Stimulated activated naive CD8-positive, alpha-beta T cell treated with anti-CD3 and anti-CD28 coated beads, Interleukin-15, Interleukin-2, amounts not matched to agents 100 ng/mL and 50 ng/mL, for 24 hours (primary cell): ENCODE measurements around the gene TMEM121.
"Not testable (repeated sequence)": the region's sequence is repeated elsewhere in the genome, so short reads cannot be mapped to it uniquely, and the experiment has no call there.

Experiments
- H3K27ac Mint-ChIP-seq: one replicate; pipeline ENCODE4 v1.8.0; 2021; ENCODE audit warnings: mild to moderate bottlenecking, mixed read lengths
- H3K27me3 Mint-ChIP-seq: one replicate; pipeline ENCODE4 v1.8.0; 2021; ENCODE audit warnings: mixed read lengths
- H3K36me3 Mint-ChIP-seq: one replicate; pipeline ENCODE4 v1.8.0; 2021; ENCODE audit warnings: low read depth, mixed read lengths
- H3K4me1 Mint-ChIP-seq: one replicate; pipeline ENCODE4 v1.8.0; 2021; ENCODE audit warnings: low read depth, mixed read lengths
- H3K4me3 Mint-ChIP-seq: one replicate; pipeline ENCODE4 v1.8.0; 2021; ENCODE audit warnings: mild to moderate bottlenecking, mixed read lengths
- H3K9me3 Mint-ChIP-seq: one replicate; pipeline ENCODE4 v1.8.0; 2021; ENCODE audit warnings: mixed read lengths

Gene TMEM121

DNA sequence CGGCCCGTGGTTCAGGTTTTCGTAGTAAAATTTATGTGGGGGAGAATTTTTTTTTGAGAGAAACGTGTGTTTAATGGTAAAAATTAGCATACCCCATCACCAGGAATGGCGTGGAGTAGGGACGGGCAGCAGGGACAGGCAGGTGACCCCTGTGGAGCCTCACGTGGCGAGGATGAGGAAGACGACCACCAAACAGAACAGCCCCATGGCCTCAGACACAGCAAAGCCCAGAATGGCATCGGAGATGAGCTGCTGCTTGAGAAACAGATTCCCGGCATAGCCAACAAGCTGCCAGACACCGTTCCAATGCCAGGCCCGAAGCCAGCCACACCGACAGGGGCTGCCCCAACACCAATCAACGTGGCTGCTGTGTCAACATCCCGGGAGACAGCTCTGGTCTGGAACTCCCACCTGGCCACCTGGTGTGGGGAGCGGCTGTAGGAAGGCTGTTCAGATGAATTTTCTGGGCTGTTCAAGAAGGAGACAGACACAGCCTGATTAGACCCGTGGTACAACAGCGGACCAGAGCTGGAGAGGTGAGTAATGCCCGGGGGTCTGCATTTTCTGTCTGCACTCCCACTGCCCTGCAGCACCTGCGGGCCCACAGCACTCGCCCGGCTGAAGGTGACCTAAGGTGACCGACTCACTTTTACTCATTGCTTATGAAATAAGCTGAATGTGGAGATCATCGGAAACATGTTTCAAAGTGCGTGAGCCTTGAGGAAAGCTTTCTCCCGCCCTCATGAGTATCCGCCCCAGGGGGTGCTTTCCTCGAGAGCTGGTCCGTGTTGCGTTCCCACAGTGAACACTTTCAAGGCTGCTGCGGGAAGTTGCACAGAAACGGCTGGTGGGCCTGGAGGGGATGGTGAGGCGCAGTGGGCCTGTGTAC lies 10.6 kb downstream of the TMEM121 start:
- H3K4me1 Mint-ChIP-seq, result peaks cover 7% of the 10 kb centered on the region
- H3K27ac Mint-ChIP-seq, result no peak overlapping the region
- H3K9me3 Mint-ChIP-seq, result no peaks in the 10 kb centered on the region
- no peaks in the 10 kb centered on the region for H3K36me3 Mint-ChIP-seq
- H3K27me3 Mint-ChIP-seq, result peaks cover 4% of the 10 kb centered on the region
- H3K4me3 Mint-ChIP-seq, result no peak overlapping the region

DNA sequence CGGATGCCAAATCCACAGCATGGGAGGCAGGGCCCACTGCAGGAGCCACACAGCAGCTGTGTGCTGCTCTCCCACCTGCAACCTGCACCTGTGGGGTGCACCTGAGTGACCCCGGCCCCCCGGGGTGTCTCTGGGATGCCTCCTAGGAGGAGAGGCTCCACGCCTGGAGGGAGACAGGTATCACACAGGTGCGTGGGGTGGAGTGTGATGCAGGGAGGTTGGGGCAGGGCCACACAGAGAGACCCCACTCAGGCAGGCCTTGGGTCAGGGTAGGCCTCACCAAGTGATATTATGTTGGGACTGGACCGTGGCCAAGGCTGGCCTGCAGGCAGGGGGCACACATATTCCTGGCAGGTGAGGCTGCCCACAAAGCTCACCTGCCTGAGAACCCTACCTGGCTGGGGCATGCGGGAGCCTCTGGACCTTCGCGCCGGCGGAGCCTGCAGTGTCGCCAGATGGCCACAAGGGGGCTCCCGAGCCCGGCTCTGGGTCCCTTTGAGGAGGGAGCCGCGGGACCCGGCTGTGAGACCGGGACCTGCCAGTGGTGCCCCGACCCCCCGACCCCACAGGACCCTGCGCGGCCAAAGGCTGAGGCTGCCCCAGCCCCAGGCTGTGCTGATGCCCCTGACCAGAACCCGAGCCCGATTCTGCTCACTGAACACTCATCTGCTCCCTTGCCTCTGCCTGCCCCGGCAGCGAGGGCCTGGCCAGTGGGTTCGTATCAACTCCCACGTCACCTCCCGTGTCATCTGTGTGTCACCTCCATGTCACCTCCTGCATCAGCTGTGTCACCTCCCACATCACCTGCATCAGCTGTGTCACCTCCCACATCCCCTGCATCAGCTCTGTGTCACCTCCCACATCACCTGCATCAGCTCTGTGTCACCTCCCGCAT lies 11.4 kb downstream of the TMEM121 start:
- Mint-ChIP-seq H3K36me3 (no peaks in the 10 kb centered on the region), H3K27me3 (peaks cover 4% of the 10 kb centered on the region), H3K27ac (no peak overlapping the region), H3K9me3 (no peaks in the 10 kb centered on the region), H3K4me1 (peaks cover under 1% of the 10 kb centered on the region), H3K4me3 (no peak overlapping the region)

DNA sequence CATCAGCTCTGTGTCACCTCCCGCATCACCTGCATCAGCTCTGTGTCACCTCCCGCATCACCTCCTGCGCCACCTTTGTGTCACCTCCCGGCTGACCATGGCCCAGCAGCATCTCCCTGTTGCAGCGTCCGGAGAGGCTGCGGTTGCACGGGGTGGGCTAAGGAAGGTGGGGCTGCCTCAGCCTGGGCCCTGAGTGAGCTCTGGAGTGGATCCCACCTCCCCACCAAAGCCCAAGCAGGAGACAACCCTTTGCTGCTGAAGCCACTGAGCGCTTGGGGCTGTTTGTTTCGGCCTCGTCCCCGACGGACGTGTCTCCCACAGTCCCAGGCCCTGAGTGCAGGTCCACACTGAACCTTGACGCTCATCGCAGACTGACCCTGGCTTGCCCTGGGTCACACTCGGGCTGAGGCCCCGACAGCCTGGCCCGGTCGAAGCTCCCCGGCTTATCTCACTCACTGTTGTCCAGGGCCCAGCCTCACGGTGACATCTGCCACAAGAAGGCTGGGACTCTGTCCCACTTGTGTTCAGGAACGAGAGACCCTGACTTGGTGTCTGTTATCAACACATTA lies 12.2 kb downstream of the TMEM121 start:
- no peak overlapping the region for H3K27ac Mint-ChIP-seq
- H3K9me3 Mint-ChIP-seq, result no peaks in the 10 kb centered on the region
- peaks cover 4% of the 10 kb centered on the region for H3K27me3 Mint-ChIP-seq
- H3K36me3 Mint-ChIP-seq, result no peaks in the 10 kb centered on the region
- no peak overlapping the region for H3K4me3 Mint-ChIP-seq
- H3K4me1 Mint-ChIP-seq, result no peaks in the 10 kb centered on the region

DNA sequence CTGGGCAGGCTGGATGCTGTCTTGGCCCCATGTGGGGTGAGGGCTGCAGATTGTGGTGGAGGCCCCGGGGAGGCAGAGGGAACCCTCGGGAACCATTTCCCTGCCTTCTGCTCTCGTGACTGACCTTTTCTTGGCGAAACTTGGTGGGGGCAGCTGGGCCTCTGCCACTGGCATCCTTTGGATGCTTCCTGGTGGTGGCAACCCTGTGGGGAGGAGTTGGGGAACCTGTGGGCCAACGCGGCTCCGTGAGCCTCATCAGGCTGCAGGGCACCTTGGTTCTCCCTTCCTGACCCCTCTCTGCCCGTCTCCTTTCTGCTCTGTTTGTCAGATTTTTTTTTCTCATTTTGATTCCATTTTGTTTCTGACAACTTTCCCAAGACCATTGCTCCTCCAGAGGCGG lies 14.4 kb downstream of the TMEM121 start:
- no peaks in the 10 kb centered on the region for H3K36me3 Mint-ChIP-seq
- peaks cover 4% of the 10 kb centered on the region for H3K27me3 Mint-ChIP-seq
- H3K9me3 Mint-ChIP-seq, result no peaks in the 10 kb centered on the region
- H3K4me3 Mint-ChIP-seq, result no peak overlapping the region
- no peak overlapping the region for H3K27ac Mint-ChIP-seq
- no peaks in the 10 kb centered on the region for H3K4me1 Mint-ChIP-seq

DNA sequence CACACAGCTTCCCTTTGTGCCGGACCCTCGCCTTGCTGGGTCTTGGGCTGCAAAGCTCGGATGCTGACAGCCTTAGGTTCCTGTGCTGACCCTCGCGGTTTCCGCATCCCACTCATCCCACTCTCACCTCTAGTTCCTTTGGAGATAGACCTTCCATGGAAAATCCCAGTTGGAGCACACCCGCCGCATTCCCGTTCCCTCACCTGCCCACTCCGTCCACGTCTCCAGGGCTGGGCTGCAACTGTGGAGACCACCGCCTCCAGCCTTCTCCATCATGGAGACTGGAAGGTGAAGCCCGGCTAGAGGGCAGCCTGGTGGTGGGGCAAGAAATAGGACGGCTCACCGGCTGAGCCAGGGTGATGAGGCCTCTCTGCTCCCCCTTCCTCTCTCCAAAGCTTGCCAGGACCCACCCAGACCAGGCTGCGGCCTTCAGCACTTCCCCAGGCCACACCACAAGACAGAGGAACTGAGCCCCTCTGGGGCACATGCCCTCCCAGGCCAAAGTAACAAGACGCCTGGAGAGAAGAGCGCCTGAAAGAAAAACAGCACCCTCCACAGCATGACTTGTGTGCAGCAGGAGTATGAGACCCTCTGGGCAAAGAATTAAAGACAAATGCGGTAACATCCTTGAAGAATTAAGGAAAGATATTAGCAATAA lies 15.0 kb downstream of the TMEM121 start:
- Mint-ChIP-seq H3K4me1 (no peaks in the 10 kb centered on the region), H3K4me3 (no peak overlapping the region), H3K27ac (no peak overlapping the region), H3K9me3 (no peaks in the 10 kb centered on the region), H3K27me3 (peaks cover 4% of the 10 kb centered on the region), H3K36me3 (no peaks in the 10 kb centered on the region)

DNA sequence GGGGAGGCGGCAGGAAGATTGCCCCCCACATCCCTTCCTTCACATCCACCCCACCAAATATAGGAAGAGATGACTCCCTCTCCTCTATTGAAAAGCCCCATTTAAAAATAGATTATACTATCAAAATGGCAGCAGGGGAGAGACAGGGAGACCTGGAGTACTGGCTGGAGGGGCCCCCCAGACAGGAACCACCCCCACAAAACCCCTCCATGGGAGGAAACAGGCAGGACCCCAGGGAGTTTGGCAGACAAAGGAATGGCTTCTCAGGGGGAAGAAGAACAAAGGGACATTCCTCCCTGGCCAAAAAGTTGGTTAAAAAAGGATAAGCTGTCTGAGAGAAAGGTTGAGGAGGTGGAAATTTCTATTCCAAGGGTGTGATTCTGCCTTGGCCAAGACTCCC lies 19.3 kb downstream of the TMEM121 start:
- not testable (repeated sequence) for H3K4me1 Mint-ChIP-seq, H3K9me3 Mint-ChIP-seq, H3K27me3 Mint-ChIP-seq, H3K4me3 Mint-ChIP-seq, H3K27ac Mint-ChIP-seq, H3K36me3 Mint-ChIP-seq

DNA sequence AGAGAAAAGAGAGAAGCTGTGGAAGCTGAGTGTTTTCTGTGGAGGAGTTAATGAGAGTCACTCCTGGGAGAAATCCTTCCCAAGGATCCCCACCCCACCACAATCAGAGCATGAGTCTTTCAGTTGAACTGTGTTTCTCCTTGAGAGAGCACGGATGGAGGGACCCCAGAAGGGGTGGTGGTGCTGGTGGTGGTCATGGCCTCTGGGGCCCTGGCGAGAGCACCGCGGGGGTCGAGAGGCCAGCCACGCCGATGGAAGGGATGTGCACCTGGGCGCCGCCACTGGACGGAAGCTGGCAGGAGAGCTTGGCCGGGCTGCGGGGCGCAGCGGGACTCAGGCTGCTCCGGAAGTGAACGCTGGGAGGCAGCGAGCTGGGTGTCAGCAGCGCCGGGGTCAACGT lies 20.0 kb downstream of the TMEM121 start:
- not testable (repeated sequence) for H3K27me3 Mint-ChIP-seq

DNA sequence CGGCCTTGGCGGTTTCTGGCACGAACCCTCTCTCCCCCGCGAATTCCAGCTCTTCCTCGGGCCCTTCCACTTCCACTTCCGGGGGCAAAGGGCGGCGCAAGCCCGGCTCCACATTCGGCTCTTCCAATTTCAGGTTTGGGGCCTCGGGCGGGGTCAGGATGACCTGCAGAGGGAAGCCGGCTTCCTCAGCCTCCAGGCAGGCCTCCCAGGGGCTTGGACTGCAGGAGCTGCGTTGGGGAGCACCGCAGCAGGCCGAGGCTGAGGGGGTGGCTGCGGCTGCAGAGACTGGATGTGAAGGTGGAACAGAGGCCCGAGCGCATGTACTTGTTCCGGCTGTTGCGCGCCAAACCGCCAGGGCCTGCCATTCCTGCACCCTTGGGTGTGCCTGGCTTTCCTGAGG lies 20.7 kb downstream of the TMEM121 start:
- not testable (repeated sequence) for H3K36me3 Mint-ChIP-seq, H3K27ac Mint-ChIP-seq, H3K4me3 Mint-ChIP-seq, H3K27me3 Mint-ChIP-seq, H3K4me1 Mint-ChIP-seq, H3K9me3 Mint-ChIP-seq

More for the DNA sequence above, 20.0 kb downstream of the TMEM121 start:
- not testable (repeated sequence) for H3K9me3 Mint-ChIP-seq, H3K4me1 Mint-ChIP-seq, H3K4me3 Mint-ChIP-seq, H3K27ac Mint-ChIP-seq, H3K36me3 Mint-ChIP-seq

DNA sequence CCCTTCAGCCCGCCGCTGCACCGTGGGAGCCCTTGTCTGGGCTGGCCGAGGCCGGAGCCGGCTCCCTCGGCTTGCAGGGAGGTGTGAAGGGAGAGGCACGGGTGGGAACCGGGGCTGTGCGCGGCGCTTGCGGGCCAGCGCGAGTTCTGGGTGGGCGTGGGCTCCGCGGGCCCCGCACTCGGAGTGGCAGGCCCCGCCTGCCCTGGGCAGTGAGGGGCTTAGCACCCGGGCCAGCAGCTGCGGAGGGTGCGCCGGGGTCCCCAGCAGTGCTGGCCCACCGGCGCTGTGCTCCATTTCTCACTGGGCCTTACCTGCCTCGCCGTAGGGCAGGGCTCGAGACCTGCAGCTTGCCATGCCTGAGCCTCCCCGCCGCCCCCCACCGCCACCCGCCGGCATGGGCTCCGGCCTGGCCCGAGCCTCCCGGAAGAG lies 21.4 kb downstream of the TMEM121 start:
- Mint-ChIP-seq H3K27ac (no peak overlapping the region), H3K36me3 (no peaks in the 10 kb centered on the region), H3K4me3 (no peak overlapping the region), H3K4me1 (no peaks in the 10 kb centered on the region), H3K27me3 (peaks cover 4% of the 10 kb centered on the region), H3K9me3 (no peaks in the 10 kb centered on the region)

DNA sequence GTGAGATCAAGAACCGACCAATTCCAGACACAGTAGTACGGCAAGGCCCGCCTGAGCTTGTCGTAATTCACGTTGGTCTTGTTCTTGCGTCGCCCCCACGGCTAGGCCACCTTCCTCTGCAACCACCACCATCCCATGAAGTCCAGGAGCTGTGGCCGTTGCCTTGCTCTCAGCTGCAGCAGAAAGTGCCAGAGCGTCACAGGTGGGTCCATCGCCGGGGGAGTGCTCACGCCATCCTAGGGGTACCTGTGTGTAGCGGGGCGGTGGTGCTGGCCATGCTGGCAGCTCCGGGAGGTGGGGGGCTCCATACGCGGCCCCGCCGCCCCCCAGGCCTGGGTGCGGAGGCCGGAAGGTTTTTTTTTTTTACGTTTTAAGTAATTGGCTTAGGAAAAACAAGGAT lies 23.1 kb downstream of the TMEM121 start:
- no peak overlapping the region for H3K27ac Mint-ChIP-seq

DNA sequence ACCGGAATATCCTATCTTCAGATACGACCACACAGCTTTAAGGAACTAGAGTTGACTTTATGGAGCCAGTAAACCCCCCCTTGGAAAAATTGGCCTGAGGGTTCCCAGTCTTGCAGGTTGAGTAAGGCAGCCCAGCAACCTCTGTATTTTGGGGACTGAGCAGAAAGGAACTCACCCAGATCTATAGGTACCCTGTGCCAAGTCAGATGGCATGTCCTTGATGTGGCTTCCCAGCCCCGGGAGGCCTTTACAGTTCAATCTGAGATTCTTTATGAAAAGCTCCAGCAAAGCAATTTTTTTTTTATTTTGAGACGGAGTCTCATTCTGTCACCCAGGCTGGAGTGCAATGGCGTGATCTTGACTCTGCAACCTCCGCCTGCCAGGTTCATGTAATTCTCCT lies 27.6 kb downstream of the TMEM121 start:
- Mint-ChIP-seq H3K4me3 (no peak overlapping the region), H3K27me3 (peaks cover 16% of the 10 kb centered on the region), H3K27ac (no peak overlapping the region), H3K9me3 (no peaks in the 10 kb centered on the region), H3K4me1 (no peaks in the 10 kb centered on the region), H3K36me3 (no peaks in the 10 kb centered on the region)

More for the DNA sequence above, 23.1 kb downstream of the TMEM121 start:
- H3K27me3 Mint-ChIP-seq, result peaks cover 4% of the 10 kb centered on the region
- H3K4me1 Mint-ChIP-seq, result no peaks in the 10 kb centered on the region
- H3K4me3 Mint-ChIP-seq, result no peak overlapping the region
- no peaks in the 10 kb centered on the region for H3K9me3 Mint-ChIP-seq
- no peaks in the 10 kb centered on the region for H3K36me3 Mint-ChIP-seq

DNA sequence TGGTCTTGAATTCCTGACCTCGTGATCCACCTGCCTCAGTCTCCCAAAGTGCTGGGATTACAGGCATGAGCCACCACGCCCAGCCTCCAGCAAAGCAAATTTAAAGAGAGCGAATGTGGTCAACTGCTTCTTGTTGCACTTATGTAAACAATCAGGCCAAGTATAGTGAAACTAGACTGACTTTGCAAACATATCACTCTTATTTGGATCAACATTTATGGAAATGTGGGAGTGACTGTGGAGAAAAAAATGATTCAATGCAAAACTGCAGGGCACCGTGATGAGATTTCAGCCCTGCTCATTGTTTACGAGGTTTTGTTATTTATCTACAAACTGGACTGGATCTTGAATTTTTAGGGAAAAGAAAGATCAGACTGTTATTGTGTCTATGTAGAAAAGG lies 28.1 kb downstream of the TMEM121 start:
- H3K4me3 Mint-ChIP-seq, result no peak overlapping the region
- H3K36me3 Mint-ChIP-seq, result no peaks in the 10 kb centered on the region
- H3K27ac Mint-ChIP-seq, result no peak overlapping the region
- H3K27me3 Mint-ChIP-seq, result peaks cover 16% of the 10 kb centered on the region
- no peaks in the 10 kb centered on the region for H3K9me3 Mint-ChIP-seq
- no peaks in the 10 kb centered on the region for H3K4me1 Mint-ChIP-seq

DNA sequence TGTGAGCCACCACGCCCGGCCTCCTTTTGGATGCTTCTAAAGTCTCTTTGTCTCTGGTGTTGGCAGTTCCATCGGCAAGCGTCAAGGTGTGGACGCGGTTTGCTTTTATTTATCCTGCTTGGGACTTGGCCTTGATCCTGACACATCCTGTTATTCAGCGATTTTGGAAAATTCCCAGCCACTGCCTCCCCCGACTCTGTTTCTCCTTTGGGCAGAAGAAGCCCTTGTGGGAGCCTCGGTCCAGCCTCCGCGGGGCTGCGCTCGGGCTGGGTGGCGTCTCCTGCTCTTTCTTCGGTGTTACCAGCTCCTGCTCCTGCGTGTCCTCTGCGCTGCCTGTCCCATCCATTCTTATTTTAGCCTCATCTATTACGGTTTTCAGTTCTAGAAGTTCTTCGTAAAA lies 31.3 kb downstream of the TMEM121 start:
- not testable (repeated sequence) for H3K4me3 Mint-ChIP-seq, H3K36me3 Mint-ChIP-seq, H3K9me3 Mint-ChIP-seq, H3K27ac Mint-ChIP-seq, H3K4me1 Mint-ChIP-seq
- peaks cover 11% of the 10 kb centered on the region for H3K27me3 Mint-ChIP-seq

DNA sequence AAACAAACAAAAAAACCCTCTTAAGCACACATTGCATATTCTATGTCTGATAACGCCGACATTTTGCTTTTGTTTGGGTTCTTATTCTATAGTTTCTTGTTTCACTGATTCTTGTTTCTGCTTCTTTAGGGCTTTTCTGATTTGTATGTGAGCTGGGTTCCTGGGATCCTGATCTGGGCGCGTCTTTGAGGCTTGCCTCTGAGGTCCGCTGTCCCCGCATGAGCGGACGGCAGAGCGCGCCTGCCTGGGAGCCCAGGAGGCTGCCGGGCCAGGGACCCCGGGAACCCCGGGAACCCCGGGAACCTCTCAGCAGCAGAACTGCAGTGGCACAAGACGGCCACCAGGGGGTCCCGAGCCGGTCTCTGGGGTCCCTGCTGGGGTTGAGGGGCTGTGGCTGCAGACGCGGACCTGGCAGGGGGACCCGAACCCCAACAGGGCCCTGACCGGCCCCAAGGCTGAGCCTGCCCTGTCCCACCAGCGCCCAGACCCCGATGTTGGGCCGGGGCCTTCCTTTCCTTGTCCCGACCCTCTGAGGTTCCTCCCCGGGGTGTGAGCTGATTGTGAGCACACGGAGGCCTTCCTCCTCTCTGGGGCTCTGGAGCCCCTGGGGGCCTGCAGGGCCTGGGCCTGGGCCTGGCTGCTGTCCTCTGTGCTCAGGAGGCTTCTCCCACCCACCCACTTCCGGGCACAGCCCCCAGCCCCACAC lies 32.2 kb downstream of the TMEM121 start:
- not testable (repeated sequence) for H3K4me1 Mint-ChIP-seq, H3K9me3 Mint-ChIP-seq, H3K36me3 Mint-ChIP-seq, H3K27ac Mint-ChIP-seq, H3K4me3 Mint-ChIP-seq
- H3K27me3 Mint-ChIP-seq, result peaks cover 11% of the 10 kb centered on the region
